Body of pancreas (tissue), 4 donors: ENCODE results near the gene FDPS.

Source experiments
- POLR2A ChIP-seq, 3 donors: fragments of 450-650 bp; IDR thresholded peaks; one replicate each; pipeline ENCODE4 v1.6.1; 2016; ENCODE audit warnings: antibody characterized with exemption in 3 of 3, mild to moderate bottlenecking in 2 of 3
- TF ChIP-seq, protein P1 (sequence below), 7 experiments: fragments of 450-650 bp in 4 of 7; fragments of 200-600 bp in 3 of 7; sonication (generic) in 3 of 7; IDR thresholded peaks; one replicate each; pipeline ENCODE4 v1.5.1; 2016 to 2019; ENCODE audit warnings: antibody characterized with exemption in 7 of 7

DNA sequence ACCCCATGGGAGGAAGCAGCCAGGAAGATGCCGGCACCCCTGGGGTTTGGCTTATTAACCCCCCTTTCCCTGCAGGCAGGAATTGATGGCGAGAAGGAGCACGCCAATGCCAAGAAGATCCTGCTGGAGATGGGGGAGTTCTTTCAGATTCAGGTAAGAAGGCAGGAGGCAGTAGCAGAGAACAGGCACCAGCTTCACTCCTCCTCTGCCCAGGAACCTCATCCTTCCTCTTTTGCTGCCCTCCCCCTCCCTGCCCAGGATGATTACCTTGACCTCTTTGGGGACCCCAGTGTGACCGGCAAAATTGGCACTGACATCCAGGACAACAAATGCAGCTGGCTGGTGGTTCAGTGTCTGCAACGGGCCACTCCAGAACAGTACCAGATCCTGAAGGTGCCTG is 10.9 kb downstream of the FDPS start:
- TF ChIP-seq, protein P1, sequence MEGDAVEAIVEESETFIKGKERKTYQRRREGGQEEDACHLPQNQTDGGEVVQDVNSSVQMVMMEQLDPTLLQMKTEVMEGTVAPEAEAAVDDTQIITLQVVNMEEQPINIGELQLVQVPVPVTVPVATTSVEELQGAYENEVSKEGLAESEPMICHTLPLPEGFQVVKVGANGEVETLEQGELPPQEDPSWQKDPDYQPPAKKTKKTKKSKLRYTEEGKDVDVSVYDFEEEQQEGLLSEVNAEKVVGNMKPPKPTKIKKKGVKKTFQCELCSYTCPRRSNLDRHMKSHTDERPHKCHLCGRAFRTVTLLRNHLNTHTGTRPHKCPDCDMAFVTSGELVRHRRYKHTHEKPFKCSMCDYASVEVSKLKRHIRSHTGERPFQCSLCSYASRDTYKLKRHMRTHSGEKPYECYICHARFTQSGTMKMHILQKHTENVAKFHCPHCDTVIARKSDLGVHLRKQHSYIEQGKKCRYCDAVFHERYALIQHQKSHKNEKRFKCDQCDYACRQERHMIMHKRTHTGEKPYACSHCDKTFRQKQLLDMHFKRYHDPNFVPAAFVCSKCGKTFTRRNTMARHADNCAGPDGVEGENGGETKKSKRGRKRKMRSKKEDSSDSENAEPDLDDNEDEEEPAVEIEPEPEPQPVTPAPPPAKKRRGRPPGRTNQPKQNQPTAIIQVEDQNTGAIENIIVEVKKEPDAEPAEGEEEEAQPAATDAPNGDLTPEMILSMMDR (IDR thresholded peaks at IDR 0.05): no peak
- TF ChIP-seq POLR2A (IDR thresholded peaks at IDR 0.05): no peak
